GM21786 (cell line): ENCODE measurements around the gene FBXO41.
A peak's percentile ranks its signal among the peaks of the same experiment; 100 is the strongest.

Experiments
- ATAC-seq: cut with Tn5 transposase; IDR thresholded peaks from one replicate; pipeline ENCODE4 v1.9.1; 2021; ENCODE audit not compliant: unreplicated experiment

FBXO41 gene

DNA sequence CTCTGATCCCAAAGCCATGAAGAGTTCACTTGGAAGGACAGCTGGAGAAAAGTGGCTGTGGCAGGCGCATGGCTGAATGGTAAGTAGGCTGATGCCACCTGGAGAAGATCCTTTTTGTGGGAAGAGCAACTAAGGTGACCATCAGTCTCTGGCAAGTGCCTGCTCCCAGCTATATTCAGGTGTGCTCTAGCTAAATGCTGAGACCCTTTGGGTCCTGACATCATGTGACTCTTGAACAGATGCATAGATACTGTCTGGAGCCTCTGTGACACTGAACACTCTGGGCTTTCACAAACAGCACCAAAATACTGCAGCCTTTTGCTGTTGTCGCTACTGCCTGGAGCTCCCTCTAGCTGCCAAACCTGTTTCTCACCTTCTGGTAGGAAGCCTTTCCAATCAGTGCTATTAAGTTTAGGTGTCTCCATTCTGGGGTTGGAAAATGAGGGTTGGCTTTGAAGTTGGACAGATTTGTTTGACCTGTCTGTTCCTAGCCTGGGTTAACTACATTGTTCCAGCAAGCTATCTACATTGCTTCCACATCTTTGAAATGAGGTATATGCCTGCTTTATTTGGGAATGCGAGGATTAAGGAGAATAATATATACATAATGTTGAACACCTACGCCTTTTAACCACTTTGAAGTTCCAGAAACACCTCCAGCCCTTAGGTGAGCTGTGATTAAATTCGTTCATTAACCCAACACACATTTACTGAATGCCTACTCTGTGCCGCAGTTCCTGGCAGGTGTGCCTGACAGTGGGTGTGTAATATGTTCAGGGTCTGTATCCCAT, 6.0 kb upstream of the FBXO41 start:
- ATAC-seq = no peak

DNA sequence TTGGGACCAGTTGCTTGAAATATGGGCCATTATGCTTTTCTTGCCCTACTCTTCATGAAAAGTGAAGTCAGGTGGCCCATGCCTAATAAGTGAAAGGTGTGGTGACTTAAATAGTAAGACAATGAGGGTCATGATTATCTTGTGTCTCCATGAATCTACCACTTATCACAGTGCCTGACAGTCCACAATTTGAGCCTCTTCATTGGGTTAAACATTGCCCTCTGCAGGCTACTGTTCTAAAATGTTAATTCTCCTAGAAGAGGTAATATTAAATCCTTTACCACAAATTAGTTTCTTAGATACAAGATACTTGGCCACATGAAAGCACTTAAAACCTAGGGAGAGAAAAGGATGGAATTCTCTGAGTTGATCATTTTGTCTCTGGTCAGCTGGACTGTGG, 5.0 kb upstream of the FBXO41 start:
- ATAC-seq = no peak

DNA sequence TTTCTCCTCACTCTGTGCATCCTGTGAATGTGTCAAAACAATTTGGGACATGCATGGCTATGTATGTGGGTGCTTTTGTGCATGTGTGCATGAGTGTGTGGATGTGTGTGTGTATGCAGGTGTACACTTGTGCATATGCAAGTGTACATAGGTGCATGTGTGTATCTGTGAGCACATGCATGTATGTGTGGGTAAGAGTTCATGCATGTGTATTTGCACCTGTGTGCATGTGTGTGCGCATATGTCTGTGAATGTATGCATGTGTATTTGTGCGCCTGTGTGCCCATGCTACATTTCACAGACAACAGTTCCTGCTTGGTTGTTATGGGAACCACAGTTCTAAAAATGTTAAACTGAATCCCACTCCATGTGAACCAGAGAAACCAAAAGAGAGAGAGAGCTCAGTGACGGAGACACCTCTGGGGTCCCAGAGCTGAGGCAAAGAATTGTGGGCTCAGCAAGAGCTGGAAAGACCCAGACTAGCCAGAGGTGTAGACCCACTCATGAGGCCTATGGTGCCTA, 1.9 kb upstream of the FBXO41 start:
- no peak for ATAC-seq

DNA sequence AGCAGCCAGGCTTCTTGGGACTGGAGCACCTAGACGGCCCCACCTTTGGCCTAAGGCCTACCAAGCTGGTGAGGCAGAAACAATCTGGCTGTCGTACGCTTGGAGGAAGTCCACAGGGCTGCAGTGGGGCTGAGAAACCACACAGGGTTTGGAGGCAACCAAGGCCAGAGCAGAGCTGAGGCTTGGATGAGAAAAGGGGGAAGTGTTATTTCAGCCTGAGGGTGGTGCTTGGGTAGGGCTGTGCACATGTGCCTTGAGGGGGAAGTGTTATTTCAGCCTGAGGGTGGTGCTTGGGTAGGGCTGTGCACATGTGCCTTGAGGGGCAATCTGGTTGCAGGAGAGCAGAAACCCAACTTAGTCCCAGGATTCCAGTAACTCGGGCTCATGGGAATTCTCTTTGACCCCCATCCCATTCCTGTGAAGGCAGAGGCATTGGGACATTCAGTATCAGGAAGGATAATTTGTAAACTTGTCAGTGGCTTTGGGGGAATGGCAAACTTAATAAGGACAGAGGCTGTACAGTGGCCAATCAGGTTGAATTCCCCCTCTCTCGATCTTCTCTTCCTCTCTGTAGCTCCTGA, 971 bp upstream of the FBXO41 start:
- ATAC-seq = peak; percentile 52

DNA sequence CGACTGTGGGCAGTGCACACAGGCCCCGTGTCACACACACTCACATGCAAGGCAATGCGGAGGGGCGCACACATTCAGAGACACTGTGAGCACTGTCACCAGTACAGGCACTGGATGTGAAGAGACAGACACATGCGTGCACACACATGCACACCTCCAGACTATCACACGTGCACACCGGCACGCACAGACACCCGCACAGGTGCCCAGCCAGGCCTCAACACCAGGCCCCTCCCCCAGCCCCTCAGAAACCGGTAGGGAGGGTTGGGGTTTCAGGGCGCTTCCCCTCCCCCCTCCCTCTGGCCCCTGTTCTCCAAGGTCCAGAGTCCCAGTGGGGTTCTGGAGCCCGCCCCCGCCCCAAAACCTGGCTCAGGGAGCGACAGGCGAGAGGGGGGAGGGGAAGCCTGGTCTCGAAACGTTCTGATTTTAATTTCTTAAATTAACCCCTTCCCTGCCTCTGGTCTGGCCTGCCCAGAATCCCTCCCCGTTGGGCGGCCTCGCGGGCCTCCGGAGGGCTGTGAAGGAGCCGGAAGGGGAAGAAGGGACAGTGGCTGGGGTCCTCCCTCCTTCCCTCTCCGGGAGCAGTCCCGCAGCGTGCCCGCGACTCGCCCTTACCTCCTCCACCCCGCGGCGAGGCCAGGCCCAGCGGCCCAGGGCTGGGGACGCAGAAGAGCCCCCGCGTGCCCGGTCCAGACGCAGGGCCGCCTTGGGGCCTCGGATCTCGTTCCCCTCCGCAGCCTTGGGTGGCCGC, 558 bp downstream of the FBXO41 start:
- peak; percentile 13 for ATAC-seq

GRCh38 chr2:73282924-73283544, 1.2 kb downstream of the FBXO41 start:
- ATAC-seq = no peak

- no peak for ATAC-seq
These were observed 3.0 kb downstream of the FBXO41 start for GRCh38 chr2:73281244-73281643.

GRCh38 chr2:73279852-73280251, 4.4 kb downstream of the FBXO41 start:
- ATAC-seq = no peak

- no peak for ATAC-seq
These were observed 12.0 kb downstream of the FBXO41 start for GRCh38 chr2:73272270-73272669.

DNA sequence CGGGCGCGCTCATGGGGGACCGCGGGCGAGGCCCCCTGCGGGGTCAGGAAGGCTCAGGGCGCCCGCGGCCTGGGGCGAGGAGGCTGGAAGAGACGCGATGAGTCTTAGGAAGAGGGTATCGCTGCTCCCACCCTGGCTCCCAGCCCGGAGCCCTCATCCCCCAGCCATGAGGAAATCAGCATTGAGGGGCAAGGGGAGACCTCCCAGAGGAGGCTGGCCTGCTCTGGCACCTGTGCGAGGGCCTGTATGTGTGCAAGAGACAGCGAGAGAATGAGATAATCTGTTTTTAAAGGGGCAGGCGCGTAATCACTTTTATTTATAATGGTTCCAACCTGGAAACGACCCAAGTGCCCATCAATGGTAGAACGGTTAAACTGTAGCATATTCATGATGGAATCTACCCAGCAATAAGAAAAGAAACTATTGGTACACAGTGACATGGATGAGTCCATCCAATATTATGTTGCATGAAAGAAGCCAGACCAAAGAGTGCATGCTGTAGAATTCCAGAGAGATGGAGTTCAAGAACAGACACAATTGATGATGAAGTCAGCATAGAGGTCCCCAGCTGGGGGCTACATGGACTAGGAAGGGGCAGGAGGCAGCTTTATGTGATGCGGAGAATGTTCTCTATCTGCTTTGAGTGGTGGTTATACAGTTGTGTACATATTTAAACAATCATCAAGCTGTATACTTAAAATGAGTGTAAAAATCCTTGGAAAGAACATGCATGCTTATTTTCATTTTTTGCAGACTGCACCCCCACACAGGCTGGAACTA, 14.4 kb downstream of the FBXO41 start:
- no peak for ATAC-seq

- no peak for ATAC-seq
These were observed 15.2 kb downstream of the FBXO41 start for GRCh38 chr2:73268830-73269685.

GRCh38 chr2:73268366-73268829, 15.9 kb downstream of the FBXO41 start:
- no peak for ATAC-seq

- no peak for ATAC-seq
These were observed 17.3 kb downstream of the FBXO41 start for GRCh38 chr2:73267008-73267407.

DNA sequence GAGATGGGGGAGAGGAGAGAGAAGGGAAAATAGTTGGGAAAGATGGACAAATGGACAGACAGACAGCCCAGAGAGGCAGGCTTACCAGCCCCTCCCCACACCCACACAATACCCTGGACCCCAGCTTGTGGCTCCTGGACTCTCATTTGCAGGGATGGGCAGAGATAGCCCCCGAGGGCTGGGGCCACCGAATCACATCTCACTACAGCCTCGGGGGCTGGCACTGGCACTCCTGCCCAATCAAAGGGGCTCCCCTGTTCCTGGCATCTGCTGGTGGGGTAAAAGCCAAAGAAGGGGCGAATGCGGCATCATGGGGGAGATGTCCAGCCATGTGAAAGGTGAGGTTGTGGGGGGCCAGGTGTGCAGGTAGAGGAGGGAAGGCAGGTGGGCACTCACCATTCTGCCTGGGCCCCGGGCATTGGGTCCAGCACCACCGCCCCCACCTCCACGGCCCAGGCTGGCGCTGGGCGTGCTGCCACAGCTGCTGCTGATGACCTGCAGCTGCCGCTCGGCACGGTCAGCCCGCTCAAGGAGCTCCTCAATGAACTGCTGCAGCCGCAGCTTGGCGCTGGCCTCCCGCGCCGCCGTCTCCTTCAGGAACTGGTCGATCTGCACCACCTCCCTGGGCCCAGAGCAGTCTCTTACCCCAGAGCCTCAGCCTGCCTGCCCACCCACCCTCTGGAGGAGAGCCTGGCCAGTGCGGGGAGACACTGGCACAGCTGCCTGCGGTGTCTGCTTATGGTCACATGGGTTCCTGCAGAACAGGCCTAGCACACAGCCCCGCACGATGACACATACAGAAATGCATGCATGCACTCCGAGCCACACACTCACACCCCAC, 18.0 kb downstream of the FBXO41 start:
- ATAC-seq = no peak

- no peak for ATAC-seq
These were observed 18.8 kb downstream of the FBXO41 start for GRCh38 chr2:73265298-73266060.

DNA sequence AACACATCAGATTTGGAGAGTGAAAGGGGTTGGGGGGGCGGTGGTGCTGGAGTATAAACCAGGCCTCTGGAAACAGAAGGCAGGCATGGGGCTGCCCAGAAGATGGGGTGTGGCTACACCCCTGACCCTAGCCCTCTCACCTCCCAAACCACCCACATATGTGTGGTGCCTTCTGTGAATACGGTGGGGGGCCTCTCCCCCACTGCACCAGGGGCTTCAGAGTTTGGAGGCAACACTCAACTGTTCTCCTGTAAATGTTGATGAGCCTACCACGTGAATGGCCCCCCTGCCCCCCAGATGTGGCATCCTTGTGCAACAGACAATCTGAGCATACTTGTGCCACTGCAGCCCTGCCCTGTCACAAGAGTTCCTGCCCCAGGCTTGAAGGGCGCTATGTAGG, 19.5 kb downstream of the FBXO41 start:
- ATAC-seq = no peak

- no peak for ATAC-seq
These were observed 20.0 kb downstream of the FBXO41 start for GRCh38 chr2:73264332-73264606.
